ENCODE measurements around the gene PHF1.

The PHF1 gene

GRCh38 chr6:33430991-33431879, 20.4 kb downstream of the PHF1 start:
- DNase-seq (ENCODE audit: low read depth in 2 of 3, low spot score in 1 of 3): peak in 2 of 3 donors; percentile 63 to 73

- no peak for DNase-seq (ENCODE audit: low read depth in 2 of 3, low spot score in 1 of 3)
These were observed 21.2 kb downstream of the PHF1 start for GRCh38 chr6:33431880-33432541.

- no peak for DNase-seq (ENCODE audit: low read depth in 2 of 3, low spot score in 1 of 3)
These were observed 21.7 kb downstream of the PHF1 start for GRCh38 chr6:33432546-33432945.

- DNase-seq (ENCODE audit: low read depth in 2 of 3, low spot score in 1 of 3): no peak
These were observed 22.3 kb downstream of the PHF1 start for GRCh38 chr6:33433001-33433543.

- no peak for DNase-seq (ENCODE audit: low read depth in 2 of 3, low spot score in 1 of 3)
These were observed 22.9 kb downstream of the PHF1 start for GRCh38 chr6:33433544-33434191.

- DNase-seq (ENCODE audit: low read depth in 2 of 3, low spot score in 1 of 3): no peak
These were observed 24.1 kb downstream of the PHF1 start for GRCh38 chr6:33434961-33435360.

- no peak for DNase-seq (ENCODE audit: low read depth in 2 of 3, low spot score in 1 of 3)
These were observed 26.9 kb downstream of the PHF1 start for GRCh38 chr6:33437666-33438065.

GRCh38 chr6:33438978-33439594, 28.3 kb downstream of the PHF1 start:
- no peak for DNase-seq (ENCODE audit: low read depth in 2 of 3, low spot score in 1 of 3)

GRCh38 chr6:33439956-33440648, 29.3 kb downstream of the PHF1 start:
- DNase-seq (ENCODE audit: low read depth in 2 of 3, low spot score in 1 of 3): no peak

- no peak for DNase-seq (ENCODE audit: low read depth in 2 of 3, low spot score in 1 of 3)
These were observed 30.0 kb downstream of the PHF1 start for GRCh38 chr6:33440649-33441309.

- DNase-seq (ENCODE audit: low read depth in 2 of 3, low spot score in 1 of 3): no peak
These were observed 30.6 kb downstream of the PHF1 start for GRCh38 chr6:33441457-33441856.

- no peak for DNase-seq (ENCODE audit: low read depth in 2 of 3, low spot score in 1 of 3)
These were observed 31.5 kb downstream of the PHF1 start for GRCh38 chr6:33442283-33442682.

GRCh38 chr6:33443025-33443424, 32.2 kb downstream of the PHF1 start:
- no peak for DNase-seq (ENCODE audit: low read depth in 2 of 3, low spot score in 1 of 3)

- DNase-seq (ENCODE audit: low read depth in 2 of 3, low spot score in 1 of 3): no peak
These were observed 33.0 kb downstream of the PHF1 start for GRCh38 chr6:33443619-33444504.

- no peak for DNase-seq (ENCODE audit: low read depth in 2 of 3, low spot score in 1 of 3)
These were observed 34.3 kb downstream of the PHF1 start for GRCh38 chr6:33445119-33445603.

- DNase-seq (ENCODE audit: low read depth in 2 of 3, low spot score in 1 of 3): no peak
These were observed 35.5 kb downstream of the PHF1 start for GRCh38 chr6:33446356-33446755.

GRCh38 chr6:33450434-33450833, 39.6 kb downstream of the PHF1 start:
- DNase-seq (ENCODE audit: low read depth in 2 of 3, low spot score in 1 of 3): no peak

GRCh38 chr6:33451606-33452005, 40.8 kb downstream of the PHF1 start:
- no peak for DNase-seq (ENCODE audit: low read depth in 2 of 3, low spot score in 1 of 3)

- DNase-seq (ENCODE audit: low read depth in 2 of 3, low spot score in 1 of 3): no peak
These were observed 41.7 kb downstream of the PHF1 start for GRCh38 chr6:33452496-33452895.

All from stimulated activated CD4-positive, alpha-beta T cell treated with anti-CD3 and anti-CD28 coated beads, Interleukin-12 subunit alpha, Interleukin-12 subunit beta, amount 100 ng/mL, for 48 hours (primary cell).